Calu3 (cell line): ENCODE measurements around the gene OCRL. TPM values are rescaled to one million over a fixed set of nuclear protein-coding genes. Genes with fewer than 3 reads are reported as not detected.

ENCODE experiments used
- BruUV-seq: library from RNA; stranded (reverse); fragments of 400-500 nt; replicated peaks from 2 replicates; lab custom pipeline; 2021; lab: Mats Ljungman, UMichigan
- CTCF ChIA-PET: fragments of 300-600 bp; sonication (Branson Sonifier 250); formaldehyde crosslinking; loops from one replicate; lab custom pipeline; 2022; ENCODE audit warnings: antibody characterized with exemption; lab: Charles Lee
- DNase-seq: peaks from one replicate; pipeline ENCODE4 v3.0.0; 2022
- H3K27ac Mint-ChIP-seq: one replicate; pipeline ENCODE4 v1.8.0; 2022; ENCODE audit warnings: mixed read lengths; ENCODE audit not compliant: unreplicated experiment
- H3K27me3 Mint-ChIP-seq: one replicate; pipeline ENCODE4 v1.8.0; 2022; ENCODE audit warnings: mixed read lengths; ENCODE audit not compliant: unreplicated experiment
- H3K36me3 Mint-ChIP-seq: one replicate; pipeline ENCODE4 v1.8.0; 2022; ENCODE audit warnings: mild to moderate bottlenecking, moderate library complexity, mixed read lengths; ENCODE audit not compliant: insufficient read depth, unreplicated experiment
- H3K4me1 Mint-ChIP-seq: one replicate; pipeline ENCODE4 v1.8.0; 2022; ENCODE audit warnings: mild to moderate bottlenecking, low read depth, mixed read lengths; ENCODE audit not compliant: unreplicated experiment
- H3K4me3 Mint-ChIP-seq: one replicate; pipeline ENCODE4 v1.8.0; 2022; ENCODE audit warnings: mild to moderate bottlenecking, low read depth, moderate library complexity, mixed read lengths; ENCODE audit not compliant: unreplicated experiment
- H3K9me3 Mint-ChIP-seq: one replicate; pipeline ENCODE4 v1.8.0; 2022; ENCODE audit warnings: low read depth, mixed read lengths; ENCODE audit not compliant: unreplicated experiment
- intact Hi-C: fragments of 100-400 bp; cut with micrococcal nuclease; formaldehyde crosslinking; loops from one replicate; pipeline ENCODE4 v1.10.0; 2022; ENCODE audit not compliant: unreplicated experiment
- total RNA-seq: library from RNA; stranded (reverse); gene quantifications from 2 replicates; pipeline ENCODE4 v1.2.3, GENCODE V29; 2022
- TF ChIP-seq, protein P1 (sequence below): fragments of 200-600 bp; IDR thresholded peaks from one replicate; pipeline ENCODE4 v1.8.0; 2022; ENCODE audit warnings: antibody characterized with exemption; ENCODE audit not compliant: unreplicated experiment

Gene OCRL
- total RNA-seq, 1 experiment from 2014 or later, result 30.7 TPM

DNA sequence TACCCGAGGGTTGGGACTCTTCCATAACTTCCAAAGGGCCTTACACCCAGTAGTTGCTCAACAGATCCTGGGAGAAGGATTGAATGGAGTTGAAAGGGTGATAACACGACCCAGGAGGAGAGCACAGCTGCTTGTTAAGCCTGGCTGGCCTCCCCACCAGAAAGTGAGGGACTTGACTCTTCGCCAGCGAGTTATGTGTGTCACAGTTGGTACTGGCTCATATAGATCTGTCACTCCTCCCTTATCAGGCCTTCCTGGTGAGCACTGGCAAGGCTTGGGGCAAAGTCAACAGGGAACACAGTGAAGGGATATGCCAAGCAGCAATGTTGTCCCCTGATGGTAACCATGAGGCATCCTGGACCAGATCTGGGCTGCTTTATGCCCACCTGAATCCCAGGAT lies 78.9 kb downstream of the OCRL start:
- BruUV-seq, result no TSS peak
- CTCF ChIA-PET, result no interaction called here
- H3K27me3 Mint-ChIP-seq, result no peaks in the 10 kb centered on the region
- TF ChIP-seq, protein P1, sequence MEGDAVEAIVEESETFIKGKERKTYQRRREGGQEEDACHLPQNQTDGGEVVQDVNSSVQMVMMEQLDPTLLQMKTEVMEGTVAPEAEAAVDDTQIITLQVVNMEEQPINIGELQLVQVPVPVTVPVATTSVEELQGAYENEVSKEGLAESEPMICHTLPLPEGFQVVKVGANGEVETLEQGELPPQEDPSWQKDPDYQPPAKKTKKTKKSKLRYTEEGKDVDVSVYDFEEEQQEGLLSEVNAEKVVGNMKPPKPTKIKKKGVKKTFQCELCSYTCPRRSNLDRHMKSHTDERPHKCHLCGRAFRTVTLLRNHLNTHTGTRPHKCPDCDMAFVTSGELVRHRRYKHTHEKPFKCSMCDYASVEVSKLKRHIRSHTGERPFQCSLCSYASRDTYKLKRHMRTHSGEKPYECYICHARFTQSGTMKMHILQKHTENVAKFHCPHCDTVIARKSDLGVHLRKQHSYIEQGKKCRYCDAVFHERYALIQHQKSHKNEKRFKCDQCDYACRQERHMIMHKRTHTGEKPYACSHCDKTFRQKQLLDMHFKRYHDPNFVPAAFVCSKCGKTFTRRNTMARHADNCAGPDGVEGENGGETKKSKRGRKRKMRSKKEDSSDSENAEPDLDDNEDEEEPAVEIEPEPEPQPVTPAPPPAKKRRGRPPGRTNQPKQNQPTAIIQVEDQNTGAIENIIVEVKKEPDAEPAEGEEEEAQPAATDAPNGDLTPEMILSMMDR, result no peak
- H3K36me3 Mint-ChIP-seq, result no peaks in the 10 kb centered on the region
- intact Hi-C loops, result no loop called here
- no peaks in the 10 kb centered on the region for H3K9me3 Mint-ChIP-seq
- H3K4me3 Mint-ChIP-seq, result no peak overlapping the region
- DNase-seq, result no peak
- H3K4me1 Mint-ChIP-seq, result no peaks in the 10 kb centered on the region
- H3K27ac Mint-ChIP-seq, result no peak overlapping the region

DNA sequence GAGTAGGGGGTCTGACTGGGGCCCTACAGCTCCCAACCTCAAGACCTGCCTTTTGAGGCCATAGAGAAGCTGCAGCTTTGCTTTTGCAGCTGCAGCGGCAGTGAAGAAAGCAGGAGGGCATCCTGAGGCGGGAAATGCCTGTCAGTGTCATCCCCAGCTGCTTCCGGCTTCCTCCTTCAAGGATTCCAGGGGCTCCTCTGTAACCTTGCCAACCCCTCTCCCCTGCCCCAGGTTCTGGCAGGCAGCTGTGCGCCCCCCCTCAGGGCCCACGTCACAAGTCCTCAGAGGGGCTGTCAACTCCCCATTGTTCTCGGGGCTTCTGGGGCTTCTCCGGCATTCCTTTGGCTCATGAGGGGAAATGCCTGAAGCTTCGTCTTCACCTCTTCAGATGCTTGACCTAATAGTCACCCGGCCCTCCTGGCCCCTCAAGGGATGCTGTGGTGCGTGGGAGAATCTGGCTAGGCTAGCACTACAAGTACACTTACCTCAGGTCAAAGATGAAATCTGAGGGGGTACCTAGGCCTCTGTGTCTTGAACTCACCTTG lies 82.8 kb downstream of the OCRL start:
- H3K4me1 Mint-ChIP-seq, result no peaks in the 10 kb centered on the region
- no peaks in the 10 kb centered on the region for H3K27me3 Mint-ChIP-seq
- BruUV-seq, result no TSS peak
- no peak overlapping the region for H3K27ac Mint-ChIP-seq
- H3K9me3 Mint-ChIP-seq, result no peaks in the 10 kb centered on the region
- TF ChIP-seq, protein P1, result no peak
- no peaks in the 10 kb centered on the region for H3K36me3 Mint-ChIP-seq
- H3K4me3 Mint-ChIP-seq, result no peak overlapping the region
- intact Hi-C loops, result no loop called here
- CTCF ChIA-PET, result no interaction called here
- no peak for DNase-seq

DNA sequence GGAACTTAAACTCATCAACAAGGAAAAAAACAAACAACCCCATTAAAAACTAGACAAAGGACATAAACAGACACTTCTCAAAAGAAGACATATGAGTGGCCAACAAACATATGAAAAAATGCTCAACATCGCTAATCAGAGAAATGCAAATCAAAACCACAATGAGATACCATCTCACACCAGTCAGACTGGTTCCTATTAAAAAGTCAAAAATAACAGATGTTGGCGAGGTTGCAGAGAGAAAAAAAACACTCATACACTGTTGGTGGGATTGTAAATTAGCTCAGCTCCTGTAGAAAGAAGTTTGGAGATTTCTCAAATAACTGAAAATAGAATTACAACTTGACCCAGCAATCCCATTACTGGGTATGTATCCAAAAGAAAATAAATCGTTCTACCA lies 86.0 kb downstream of the OCRL start:
- CTCF ChIA-PET, result no interaction called here
- H3K27me3 Mint-ChIP-seq, result no peaks in the 10 kb centered on the region
- no TSS peak for BruUV-seq
- TF ChIP-seq, protein P1, result no peak
- no peaks in the 10 kb centered on the region for H3K36me3 Mint-ChIP-seq
- no peak overlapping the region for H3K4me3 Mint-ChIP-seq
- intact Hi-C loops, result no loop called here
- H3K27ac Mint-ChIP-seq, result no peak overlapping the region
- H3K9me3 Mint-ChIP-seq, result no peaks in the 10 kb centered on the region
- DNase-seq, result no peak
- H3K4me1 Mint-ChIP-seq, result no peaks in the 10 kb centered on the region

DNA sequence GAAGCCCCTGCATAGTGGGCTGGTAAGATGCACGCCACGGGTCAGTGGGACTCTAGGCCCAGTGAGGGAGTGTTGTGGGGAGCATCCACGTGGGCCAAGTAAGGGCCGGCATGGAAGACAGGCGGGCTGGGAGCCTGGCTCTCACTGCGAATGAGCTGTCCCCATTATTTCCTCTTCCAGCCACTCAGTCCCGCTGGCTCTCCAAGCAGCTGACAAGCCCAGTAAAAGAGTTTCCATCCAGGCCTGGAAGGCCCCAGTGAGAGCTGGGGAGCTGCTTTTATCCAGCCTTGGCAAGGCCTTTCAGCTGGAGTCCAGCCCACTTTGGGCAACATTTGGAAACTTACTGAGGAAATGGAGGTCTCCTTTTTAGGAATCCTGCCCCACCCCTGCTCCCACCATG lies 89.8 kb downstream of the OCRL start:
- H3K36me3 Mint-ChIP-seq, result no peaks in the 10 kb centered on the region
- intact Hi-C loops, result no loop called here
- H3K27me3 Mint-ChIP-seq, result no peaks in the 10 kb centered on the region
- CTCF ChIA-PET, result no interaction called here
- no peak overlapping the region for H3K4me3 Mint-ChIP-seq
- no peaks in the 10 kb centered on the region for H3K9me3 Mint-ChIP-seq
- DNase-seq, result no peak
- no peak overlapping the region for H3K27ac Mint-ChIP-seq
- TF ChIP-seq, protein P1, result no peak
- no TSS peak for BruUV-seq
- no peaks in the 10 kb centered on the region for H3K4me1 Mint-ChIP-seq
